NCI-H1930 (cell line): ENCODE data around the gene C19orf38.

Experiments used
- DNase-seq, 2 experiments: peaks; one replicate each; lab custom pipeline; 2025; lab: John Stamatoyannopoulos, UW

Gene C19orf38

DNA sequence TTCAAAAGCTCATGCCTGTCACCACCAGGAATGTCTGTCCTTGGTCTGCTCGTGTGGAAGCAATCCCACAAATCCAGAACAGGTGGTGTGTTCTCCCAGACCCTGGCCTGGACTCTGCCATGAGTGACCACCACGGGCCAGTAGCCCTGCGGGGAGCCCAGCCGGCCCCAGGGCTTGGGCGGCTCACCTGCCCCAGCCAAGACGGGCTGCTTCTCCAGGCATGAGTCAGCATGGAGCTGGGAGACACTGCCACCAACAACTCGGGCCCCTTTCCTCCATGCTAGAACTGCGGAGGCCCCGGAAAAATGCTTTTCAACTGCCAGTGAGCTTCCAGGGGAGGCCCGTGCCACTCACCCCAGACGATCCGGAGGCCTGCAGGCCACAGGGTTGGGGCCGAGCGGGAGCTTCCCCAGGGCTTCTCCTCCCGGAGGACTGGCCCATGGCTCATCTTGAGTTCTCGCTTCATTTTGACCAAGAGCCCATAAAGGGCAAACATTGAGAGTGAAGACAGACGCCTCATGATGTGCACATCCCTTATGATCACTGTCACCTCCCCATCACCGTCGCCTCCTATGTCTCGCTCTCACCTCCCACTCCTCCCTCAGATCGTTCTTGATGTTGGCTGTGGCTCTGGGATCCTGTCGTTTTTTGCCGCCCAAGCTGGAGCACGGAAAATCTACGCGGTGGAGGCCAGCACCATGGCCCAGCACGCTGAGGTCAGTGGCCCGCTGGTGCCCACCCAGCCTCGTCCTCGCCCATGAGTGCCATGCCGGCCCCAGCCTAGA is 63.6 kb downstream of the C19orf38 start:
- DNase-seq = no peak

DNA sequence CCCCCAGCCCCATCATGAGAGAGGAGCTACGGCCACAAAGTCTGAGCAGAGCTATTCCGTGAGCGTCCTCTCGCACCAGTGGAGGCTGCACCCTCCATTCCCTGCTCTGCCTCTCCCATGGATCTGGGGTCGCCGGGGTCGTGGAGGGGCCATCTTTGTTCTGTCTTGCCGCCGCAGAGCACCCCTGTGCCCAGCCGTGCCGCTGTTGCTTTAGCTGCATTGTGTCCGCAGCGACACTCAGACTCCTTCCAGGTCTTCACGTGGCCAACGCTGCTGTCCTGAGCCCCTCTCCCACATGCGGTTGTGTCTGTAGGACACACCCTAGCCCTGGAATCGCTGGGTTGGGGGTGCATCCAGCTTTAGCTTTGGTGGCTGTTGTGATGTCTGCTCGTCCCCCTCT is 64.4 kb downstream of the C19orf38 start:
- DNase-seq = no peak

DNA sequence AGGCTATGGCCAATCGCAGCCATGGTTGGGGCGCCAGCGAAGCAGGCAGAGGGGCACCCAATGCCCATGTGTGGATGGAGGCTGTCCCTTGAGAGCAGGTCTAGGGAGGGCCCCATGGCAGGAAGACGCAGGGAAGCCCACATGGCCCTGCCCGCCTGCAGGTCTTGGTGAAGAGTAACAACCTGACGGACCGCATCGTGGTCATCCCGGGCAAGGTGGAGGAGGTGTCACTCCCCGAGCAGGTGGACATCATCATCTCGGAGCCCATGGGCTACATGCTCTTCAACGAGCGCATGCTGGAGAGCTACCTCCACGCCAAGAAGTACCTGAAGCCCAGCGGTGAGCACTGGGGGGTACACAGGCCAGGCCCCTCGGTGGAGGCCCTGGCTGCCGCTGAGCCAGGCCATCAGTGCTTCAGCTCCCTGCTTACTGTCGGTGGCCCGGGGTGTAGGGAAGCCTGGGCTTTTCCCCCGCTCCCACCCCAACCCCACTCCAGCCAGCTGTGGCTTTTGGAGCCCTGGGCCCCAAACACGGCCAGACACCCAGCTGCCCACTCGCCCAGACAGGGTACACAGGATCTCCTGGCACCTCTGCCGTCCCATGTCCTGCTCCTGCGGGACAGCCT is 65.6 kb downstream of the C19orf38 start:
- no peak for DNase-seq

DNA sequence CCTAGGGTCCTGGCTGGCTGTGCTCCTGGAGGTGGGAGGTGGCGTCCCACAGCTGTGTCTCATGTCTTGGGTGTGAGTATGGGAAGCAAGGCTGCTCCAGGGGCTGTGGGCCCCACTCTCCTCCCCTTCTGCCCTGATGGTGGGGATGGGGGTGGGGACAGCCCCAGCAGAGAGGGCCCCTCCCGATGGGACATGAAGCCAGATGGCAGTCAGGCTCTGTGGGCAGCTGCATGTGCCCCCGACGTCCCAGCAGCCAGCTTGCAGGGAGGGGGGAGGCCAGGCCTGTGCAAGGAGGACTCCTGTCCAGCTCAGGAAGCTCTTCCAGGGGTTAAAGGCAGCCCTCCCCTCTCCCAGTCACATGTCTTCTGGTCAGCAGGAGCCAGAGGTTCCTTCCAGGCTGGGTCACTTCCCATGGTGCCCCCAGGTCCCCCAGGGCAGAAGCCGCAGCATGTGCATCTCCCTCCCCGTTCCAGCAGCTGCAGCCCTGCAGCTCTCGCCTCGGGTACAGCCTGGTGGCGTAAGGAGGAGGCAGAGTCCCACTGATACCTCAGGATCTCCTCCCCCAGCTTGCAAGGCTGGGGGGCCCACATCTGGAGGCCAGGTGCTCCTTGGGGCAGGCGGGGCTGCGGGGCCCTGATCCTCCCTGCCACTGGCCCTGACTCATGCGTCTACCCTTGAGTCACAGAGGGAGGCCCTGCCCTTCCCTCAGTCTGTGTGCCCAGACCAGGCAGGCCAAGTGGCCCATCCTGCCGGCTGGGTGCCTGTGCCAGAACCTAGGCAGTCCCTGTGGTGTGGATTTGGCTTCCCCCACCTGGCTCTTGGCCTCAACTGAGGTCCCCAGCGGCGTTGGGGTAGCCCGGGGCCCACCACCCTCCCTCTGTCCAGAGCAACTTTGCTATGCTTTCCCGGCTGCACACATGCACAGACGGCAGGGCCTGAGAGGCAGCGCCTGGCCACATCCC is 67.2 kb downstream of the C19orf38 start:
- DNase-seq = no peak

DNA sequence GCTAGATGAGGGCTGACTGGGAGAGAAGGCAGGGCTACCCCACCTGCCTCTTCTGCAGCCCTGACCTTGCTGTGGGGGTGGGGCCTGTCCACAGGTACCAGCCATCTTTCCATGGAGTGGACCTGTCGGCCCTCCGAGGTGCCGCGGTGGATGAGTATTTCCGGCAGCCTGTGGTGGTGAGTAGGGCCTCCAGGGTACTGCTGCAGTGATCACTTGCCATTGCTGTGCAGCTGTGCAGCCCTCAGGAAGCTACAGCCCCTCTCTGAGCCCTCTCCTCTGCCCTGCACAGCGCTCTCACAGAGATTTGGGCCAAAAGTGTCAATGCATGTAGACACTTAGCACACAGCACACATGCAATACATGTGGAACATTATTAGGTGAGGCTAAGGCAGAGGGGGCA is 68.4 kb downstream of the C19orf38 start:
- no peak for DNase-seq

DNA sequence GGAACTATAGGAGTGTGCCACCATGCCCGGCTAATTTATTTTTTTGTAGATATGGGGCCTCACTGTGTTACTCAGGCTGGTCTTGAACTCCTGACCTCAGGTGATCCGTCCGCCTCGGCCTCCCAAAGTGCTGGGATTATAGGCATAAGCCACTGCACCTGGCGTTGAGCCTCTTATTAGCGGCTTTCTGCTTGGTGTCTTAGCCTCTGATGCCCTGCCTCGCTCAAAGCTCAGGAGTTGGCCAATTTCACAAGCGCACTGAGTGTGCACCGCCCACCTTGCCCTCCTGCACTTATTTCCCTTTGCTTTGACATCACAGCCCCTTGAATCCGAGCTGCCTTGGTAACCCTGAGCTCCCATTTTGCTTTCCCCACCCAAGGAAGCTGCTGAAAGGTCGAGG is 70.1 kb downstream of the C19orf38 start:
- no peak for DNase-seq
